Cerebellar cortex (tissue), 1 donor: ENCODE data around the gene RNF14.
"Not testable (repeated sequence)": the region's sequence is repeated elsewhere in the genome, so short reads cannot be mapped to it uniquely, and the experiment has no call there.

Experiments used
- DNase-seq: peaks from one replicate; pipeline ENCODE4 v3.0.0-alpha.2; 2015; ENCODE audit warnings: low spot score

The RNF14 gene

DNA sequence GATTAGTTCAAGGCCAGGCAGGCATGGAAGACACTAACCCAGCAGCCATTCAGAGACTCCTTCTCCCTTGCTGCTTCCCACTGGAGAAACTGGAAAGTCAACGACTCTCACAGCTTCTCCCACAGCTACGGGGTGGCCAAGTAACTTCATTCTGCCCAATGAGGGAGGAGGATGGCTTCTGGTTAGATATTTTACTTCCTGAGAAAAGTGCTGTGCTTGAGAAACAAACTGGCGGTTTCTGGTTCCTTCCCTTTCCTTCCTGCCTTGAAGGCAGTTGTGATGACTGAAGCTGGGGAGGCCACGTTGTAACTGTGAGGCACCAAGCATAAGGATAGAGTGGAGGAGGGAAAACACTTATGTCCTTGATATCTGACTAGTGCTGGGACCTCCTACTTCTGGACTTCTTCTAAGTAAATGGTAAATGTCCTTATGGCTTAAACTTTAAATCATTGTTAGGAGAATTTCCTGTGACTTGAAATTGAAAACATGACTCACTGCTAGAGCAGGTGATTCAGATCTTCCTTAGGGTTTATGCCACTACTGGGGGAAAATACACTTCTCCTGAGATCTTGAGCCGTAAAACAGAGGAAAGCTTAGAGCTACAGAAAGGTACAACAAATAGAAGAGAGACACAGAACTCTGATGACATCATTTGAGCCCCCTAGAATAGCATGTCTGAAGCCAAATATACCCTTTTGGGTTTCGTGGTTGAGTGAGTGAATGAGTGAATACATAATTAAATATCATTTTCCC lies 47.1 kb downstream of the RNF14 start:
- no peak for DNase-seq

DNA sequence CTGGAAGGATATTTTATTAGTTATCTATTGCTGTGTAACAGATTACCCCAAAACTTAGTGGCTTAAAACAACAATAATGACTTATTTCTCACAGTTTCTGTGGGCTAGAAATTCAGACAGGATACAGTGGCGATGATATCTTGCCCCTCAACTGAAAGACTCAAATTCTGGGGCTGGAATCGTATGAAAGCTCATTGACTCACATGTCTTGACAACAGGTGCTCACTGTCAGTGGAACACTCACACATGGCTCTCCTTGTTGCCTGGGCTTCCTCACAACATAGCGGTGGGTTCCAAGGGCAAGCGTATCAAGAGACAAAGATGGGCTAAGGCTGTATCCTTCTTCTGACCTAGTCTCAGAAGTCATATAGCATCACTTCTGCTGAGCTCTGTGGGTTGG lies 47.7 kb downstream of the RNF14 start:
- no peak for DNase-seq

DNA sequence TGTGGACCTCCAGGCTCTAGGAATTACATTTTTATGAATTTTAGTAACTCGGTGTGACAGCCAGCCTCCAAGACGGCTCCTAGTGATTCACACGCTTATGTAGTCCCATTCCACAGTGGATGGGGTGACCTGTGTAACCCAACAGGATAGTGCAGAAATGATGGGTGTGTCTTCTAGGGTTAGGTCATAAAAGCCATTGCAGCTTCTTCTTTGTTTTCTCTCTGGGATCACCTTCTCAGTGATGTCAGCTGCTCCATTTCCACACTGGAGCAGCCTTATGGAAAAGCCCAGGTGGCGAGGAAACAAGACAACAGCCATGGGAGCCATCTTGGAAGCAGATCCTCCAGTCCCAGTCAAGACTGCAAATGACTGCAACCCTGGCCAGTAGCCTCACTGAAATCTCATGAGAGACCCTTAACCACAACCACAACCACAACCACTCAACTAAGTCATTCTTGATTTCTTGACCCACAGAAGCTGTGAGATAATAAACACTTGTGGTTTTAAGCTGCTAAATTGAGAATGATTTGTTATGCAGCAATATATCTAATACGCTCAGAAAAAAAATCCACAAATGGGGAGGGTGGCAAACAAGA lies 49.0 kb downstream of the RNF14 start:
- DNase-seq = no peak

DNA sequence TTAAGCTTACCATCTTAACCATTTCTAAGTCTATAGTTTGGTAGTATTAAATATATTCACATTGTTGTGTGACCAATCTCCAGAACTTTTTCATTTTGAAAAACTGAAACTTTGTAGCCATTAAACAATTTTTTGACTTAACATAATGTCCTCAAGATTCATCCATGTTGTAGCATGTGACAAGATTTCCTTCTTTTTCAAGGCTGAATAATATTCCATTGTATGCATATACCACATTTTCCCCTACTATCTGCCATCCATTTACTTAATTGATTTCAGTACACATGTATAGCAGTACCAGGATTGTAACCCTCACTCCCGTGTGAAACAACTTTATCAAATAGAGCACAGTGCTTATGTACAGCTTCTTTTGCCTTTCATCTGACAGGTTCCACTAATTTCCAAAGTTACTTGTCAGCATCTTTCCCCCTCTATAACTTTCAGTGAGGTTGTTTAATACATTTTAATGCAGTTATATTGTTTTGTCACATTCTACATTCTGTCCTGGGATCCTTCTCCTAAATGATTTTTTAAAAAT lies 51.3 kb downstream of the RNF14 start:
- DNase-seq = no peak

DNA sequence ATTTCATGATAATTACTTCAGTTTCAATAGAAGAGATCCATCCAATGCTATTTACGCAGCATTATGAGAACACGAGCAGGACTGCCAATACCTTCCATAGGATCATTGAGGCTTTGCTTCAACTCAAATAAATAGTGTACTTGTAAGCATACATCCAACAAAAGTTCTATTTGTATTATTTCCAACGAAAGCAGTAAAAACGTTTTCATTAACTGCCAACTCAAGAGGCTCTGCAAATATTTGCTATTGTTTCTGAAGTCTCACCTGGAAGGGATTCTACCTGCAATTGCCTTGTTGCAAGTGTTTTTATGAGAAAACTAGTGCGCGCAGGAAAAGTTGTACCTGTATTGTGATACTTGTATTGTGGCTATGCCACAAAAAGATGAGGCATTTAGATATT lies 54.9 kb downstream of the RNF14 start:
- DNase-seq = no peak

DNA sequence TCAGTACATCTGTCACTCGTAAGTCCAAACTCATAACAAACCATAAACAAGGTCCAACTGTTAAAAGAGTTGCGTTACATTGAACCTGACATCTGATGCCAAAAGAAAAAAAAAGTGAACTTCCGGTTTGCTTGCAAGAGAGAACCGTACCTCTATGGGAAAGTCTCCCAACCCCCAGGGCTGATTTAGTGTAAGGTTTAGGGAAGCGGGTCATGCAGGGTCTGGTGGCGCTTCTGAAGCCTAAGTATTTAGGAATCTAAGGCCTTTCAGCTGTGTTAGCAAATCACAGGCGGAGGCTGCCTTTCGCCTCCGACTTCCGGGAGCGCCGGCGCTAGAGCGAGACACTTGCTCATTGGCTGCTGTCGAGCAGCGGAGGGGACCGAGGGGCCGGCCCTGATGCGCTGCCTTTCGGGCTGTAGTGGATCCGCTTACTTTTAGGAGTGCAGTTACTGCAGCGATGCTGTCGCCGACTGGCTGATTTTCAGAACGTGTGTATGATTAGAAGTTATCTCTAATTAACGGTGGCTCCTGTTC lies 55.9 kb downstream of the RNF14 start:
- DNase-seq = peak; percentile 85

DNA sequence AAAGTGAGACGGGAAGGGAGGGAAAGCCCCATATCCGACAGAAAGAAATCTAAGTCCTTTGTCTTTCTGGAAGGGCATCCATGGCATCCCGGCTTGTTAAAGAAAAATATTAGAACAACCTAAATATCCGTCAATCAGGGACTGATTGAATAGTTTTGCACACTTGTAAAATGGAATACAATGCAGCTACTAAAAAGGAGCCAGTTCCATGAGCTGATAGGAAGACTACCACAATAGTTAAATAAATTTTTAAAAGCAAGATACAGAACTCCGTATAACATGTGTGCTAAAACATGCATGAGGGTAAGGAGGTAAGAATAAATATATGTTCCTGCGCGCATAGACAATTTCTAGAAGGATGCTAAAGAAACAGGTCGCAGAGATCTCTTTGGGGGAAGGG lies 56.7 kb downstream of the RNF14 start:
- no peak for DNase-seq

DNA sequence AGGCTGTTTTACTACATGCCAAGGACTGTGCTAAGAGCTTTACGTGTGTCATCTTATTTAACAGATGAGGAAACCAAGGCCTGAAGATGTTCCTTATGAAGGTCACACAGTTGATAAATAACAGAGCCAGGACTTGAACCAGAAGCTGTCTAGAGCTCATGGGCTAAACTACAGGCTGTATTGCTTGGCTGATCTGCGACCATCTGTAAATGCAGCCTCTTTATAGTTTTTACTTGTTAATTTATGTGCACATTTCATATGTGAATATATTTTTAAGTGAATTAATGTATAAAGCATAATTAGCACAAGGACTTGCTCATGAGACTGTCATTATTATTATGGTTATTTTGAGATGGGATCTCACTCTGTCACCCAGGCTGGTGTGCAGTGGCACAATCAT lies 63.2 kb downstream of the RNF14 start:
- no peak for DNase-seq

DNA sequence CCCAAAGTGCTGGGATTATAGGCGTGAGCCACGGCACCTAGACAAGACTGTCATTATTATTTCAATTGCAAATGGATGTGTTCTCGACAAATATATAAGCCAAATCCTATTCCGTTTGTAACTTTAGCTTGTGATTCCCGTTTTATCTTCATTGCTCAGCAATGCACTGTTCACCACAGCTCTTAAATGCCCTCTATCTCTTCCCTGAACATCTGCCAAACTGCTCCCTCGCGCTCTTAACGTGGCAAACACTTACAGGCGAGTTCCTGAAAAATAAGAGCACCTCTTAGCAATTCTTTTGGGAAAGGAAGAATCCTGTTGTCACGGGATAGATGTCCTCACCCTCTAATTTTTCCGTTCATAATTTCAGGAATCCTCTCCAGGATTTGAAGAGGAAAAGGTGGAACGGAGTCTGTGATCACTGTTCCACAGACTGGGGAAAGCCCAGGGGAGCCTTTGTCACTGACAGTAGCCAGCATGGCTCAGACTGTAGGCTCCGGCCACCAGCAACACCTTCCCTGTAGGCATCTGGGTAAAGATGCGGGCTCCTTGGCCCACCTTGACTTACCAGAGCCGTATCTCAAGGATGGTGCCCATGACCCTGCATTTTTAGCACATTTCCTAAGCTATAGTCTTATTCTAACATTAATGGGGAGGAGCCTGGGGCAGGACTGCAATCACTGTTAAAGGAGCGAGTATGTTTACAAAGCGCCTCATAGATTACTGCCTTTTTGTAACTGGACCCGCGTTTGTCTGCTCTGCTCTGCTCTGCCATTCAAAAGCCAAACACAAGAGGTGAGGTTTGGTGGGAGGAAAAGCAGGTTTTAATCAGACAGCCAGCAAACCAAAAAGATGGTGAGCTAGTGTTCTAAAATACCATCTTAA lies 64.1 kb downstream of the RNF14 start:
- DNase-seq = no peak

DNA sequence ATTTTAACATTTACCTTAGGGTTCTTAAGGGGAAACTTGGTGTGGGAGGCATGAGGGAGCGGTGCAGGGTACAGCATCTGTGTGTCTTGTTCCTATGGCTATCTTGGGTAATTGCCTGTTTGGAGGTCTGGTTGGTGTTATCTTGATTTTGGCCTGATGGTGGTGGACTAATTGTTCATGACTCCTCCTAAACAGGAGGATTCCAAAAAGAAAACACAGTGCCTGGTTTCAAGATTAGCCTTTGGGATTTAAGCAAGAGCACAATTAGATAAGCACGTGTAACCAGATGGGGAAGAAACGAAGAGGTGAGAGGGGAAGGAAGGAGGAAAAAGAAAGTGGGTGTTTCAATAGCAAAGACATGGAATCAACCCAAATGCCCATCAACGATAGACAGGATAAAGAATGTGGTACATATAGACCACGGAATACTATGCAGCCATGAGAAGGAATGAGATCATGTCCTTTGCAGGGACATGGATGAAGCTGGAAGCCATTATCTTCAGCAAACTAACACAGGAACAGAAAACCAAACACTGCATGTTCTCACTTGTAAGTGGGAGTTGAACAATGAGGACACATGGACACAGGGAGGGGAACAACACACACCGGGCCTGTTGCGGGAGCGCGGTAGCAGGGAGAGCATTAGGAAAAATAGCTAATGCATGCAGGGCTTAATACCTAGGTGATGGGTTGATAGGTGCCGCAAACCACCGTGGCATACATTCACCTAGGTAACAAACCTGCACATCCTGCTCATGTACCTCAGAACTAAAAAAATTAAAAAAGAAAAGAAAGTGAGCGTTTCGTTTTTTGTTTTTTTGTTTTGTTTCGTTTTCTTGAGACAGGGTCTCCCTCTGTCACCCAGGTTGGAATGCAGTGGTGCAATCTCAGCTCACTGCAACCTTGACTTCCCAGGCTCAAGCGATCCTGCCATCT lies 65.0 kb downstream of the RNF14 start:
- DNase-seq = not testable (repeated sequence)

DNA sequence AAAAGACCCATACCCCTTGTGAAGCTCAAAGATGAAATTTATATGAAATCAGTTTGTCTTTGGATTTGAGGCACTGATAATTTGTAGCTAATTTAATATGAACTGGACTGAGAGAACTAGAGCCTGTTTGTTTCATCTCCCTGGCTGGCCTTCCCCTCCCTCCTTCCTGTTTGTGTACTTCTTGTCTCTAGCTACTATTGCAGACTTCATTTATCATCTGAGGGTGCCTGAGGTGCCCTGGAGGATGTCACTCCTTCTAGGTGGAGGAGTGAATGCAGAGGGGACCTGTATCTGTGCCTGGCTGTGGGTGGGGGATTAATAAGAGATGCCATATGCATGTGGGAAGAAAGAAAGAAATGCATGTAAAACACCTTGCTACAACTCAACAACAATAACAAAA lies 66.1 kb downstream of the RNF14 start:
- no peak for DNase-seq

DNA sequence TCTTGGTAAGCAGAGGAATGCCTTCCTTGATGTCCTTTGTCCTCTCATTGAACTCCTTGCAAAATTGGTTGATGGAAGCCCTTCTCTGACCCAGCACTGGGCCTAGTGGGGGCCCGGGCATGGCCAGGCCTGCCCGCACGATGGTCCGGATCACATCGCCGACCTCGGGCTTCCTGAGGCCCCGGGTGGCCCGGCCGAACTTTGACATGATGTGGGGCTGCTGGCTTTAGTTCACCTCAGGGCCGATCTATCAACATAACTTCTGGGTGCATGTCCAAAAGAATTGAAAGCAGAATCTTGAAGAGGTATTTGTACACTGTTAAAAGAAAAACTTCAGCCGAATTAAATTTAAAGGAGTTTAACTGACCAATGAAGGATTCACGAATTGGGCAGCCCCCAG lies 68.0 kb downstream of the RNF14 start:
- DNase-seq = no peak

DNA sequence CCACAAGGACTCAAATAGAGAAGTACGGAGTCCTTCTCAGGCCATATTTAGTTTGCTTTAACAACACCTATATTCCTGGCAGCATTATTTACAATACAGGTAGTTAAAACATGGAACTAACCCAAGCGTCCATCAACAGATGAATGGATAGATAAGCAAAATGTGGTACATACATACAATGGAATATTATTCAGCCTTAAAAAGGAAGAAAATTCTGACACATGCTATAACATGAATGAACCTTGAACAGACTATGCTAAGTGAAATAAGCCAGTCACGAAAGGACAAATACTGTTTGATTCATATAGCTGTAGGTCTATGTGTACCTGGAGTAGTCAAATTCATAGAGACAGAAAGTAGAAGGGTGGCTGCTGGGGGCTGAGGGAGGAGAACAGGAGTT lies 68.7 kb downstream of the RNF14 start:
- not testable (repeated sequence) for DNase-seq

DNA sequence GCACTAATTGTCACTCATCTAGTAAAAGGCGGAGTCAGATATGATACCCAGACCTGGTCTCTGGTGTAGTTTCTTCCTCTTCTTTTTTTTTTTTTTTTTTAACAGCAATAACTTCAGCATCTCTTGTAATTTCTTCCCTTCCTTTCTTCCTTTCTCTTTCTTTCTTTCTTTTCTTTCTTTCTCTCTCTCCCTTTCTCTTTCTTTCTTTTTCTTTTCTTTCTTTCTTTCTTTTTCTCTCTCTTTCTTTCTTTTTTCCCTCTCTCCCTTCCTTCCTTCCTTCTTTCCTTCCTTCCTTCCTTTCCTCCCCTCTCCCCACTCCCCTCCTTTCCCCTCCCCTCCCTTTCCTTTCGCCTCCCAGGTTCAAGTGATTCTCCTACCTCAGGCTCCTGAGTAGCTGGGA lies 69.8 kb downstream of the RNF14 start:
- DNase-seq = no peak
